HG02870 (cell line): Measurements from ENCODE around the gene TUT4.

Experiments used
- ATAC-seq: cut with Tn5 transposase; IDR thresholded peaks from one replicate; pipeline ENCODE4 v1.9.1; 2021; ENCODE audit warnings: mild to moderate bottlenecking, moderate library complexity; ENCODE audit not compliant: unreplicated experiment

TUT4 gene

GRCh38 chr1:52413410-52413989, 139.4 kb downstream of the TUT4 start:
- no peak for ATAC-seq

- ATAC-seq = no peak
These were observed 147.9 kb downstream of the TUT4 start for GRCh38 chr1:52404975-52405338.

GRCh38 chr1:52404116-52404974, 148.5 kb downstream of the TUT4 start, which contains the start of the genes ORC1 and PRPF38A:
Gene ORC1, minus strand, starts transcription at chr1:52404423. Its CDS starts 2,200 bp downstream, at chr1:52402223.
Gene PRPF38A, plus strand, starts transcription at chr1:52404602. Its CDS starts 148 bp downstream, at chr1:52404750.
- peak; percentile 92 for ATAC-seq

- ATAC-seq = peak; percentile 38
These were observed 149.3 kb downstream of the TUT4 start for GRCh38 chr1:52403566-52404115.

- ATAC-seq = no peak
These were observed 150.0 kb downstream of the TUT4 start for GRCh38 chr1:52402860-52403240.

GRCh38 chr1:52400131-52400530, 152.8 kb downstream of the TUT4 start:
- ATAC-seq = no peak

- no peak for ATAC-seq
These were observed 153.3 kb downstream of the TUT4 start for GRCh38 chr1:52399629-52400028.

- no peak for ATAC-seq
These were observed 159.7 kb downstream of the TUT4 start for GRCh38 chr1:52393174-52393573.

GRCh38 chr1:52386458-52386857, 166.4 kb downstream of the TUT4 start:
- no peak for ATAC-seq

- ATAC-seq = no peak
These were observed 167.5 kb downstream of the TUT4 start for GRCh38 chr1:52385376-52385775.
